BJ (cell line): ENCODE measurements around the gene NCL. TPM values are rescaled to one million over a fixed set of nuclear protein-coding genes. Genes with fewer than 3 reads are reported as not detected.

Experiments
- CTCF ChIA-PET: fragments of 350-600 bp; formaldehyde crosslinking; extraction: SDS; loops from one replicate; lab custom pipeline; 2021; ENCODE audit warnings: antibody characterized with exemption, inconsistent platforms; lab: Yijun Ruan, JAX
- POLR2A ChIA-PET: fragments of 300-600 bp; sonication (Branson Sonifier 250); formaldehyde crosslinking; extraction: SDS; loops from one replicate; lab custom pipeline; 2021; ENCODE audit warnings: antibody characterized with exemption; lab: Charles Lee
- DNase-seq: peaks from one replicate; pipeline ENCODE4 v3.0.0-alpha.2; 2011; ENCODE audit warnings: low read depth
- H3K27me3 ChIP-seq: 2 replicates; pipeline ENCODE4 v1.6.0; 2011; ENCODE audit warnings: low read length; ENCODE audit not compliant: control insufficient read depth, insufficient read depth
- H3K36me3 ChIP-seq: 2 replicates; pipeline ENCODE4 v1.5.1; 2011; ENCODE audit warnings: low read length; ENCODE audit not compliant: control insufficient read depth, insufficient read depth
- H3K4me3 ChIP-seq: 2 replicates; pipeline ENCODE4 v1.5.1; 2011; ENCODE audit warnings: low read depth, mild to moderate bottlenecking, control low read depth, low read length
- polyA plus RNA-seq: library from polyadenylated mRNA; depleted of rRNA; stranded (reverse); fragments of >200 nt; gene quantifications from 2 replicates; pipeline ENCODE4 v1.2.3, GENCODE V29; 2011
- TF ChIP-seq, protein P1 (sequence below): IDR thresholded peaks from 2 replicates; pipeline ENCODE4 v1.5.1; 2011; ENCODE audit warnings: low read depth, mild to moderate bottlenecking, control low read depth, inconsistent platforms, low read length, moderate library complexity; ENCODE audit not compliant: insufficient read depth

The NCL gene
- polyA plus RNA-seq, 1 experiment, result 76.9 TPM

DNA sequence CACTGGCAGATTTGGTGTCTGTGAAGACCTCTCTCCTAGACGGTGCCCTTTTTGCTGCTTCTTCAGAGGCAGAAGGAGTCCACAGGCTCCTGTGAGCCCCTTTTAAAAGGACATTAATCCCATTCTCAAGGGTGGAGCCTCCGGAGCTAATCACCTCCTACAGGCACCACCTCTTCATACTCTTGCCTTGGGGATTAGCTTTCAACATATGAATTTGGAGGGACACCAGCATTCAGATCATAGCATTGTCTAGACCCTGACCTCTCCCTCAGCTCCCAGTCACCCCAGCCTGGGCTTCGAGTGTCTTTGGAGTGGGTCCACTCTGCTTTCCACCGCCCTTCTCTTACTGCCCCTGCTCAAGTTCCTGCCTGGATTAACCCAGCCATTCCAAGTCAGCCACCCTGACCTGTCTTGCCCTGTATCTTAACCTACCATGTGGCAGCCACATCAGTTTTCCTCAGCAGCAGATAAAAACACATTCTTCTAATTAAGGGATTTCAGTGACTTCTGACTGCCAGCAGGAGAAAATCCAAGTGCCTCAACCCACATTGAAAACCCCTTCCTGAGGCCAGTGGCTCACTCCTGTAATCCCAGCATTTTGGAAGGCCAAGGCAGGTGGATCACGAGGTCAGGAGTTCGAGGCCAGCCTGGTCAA is 6.1 kb upstream of the NCL start:
- TF ChIP-seq, protein P1, sequence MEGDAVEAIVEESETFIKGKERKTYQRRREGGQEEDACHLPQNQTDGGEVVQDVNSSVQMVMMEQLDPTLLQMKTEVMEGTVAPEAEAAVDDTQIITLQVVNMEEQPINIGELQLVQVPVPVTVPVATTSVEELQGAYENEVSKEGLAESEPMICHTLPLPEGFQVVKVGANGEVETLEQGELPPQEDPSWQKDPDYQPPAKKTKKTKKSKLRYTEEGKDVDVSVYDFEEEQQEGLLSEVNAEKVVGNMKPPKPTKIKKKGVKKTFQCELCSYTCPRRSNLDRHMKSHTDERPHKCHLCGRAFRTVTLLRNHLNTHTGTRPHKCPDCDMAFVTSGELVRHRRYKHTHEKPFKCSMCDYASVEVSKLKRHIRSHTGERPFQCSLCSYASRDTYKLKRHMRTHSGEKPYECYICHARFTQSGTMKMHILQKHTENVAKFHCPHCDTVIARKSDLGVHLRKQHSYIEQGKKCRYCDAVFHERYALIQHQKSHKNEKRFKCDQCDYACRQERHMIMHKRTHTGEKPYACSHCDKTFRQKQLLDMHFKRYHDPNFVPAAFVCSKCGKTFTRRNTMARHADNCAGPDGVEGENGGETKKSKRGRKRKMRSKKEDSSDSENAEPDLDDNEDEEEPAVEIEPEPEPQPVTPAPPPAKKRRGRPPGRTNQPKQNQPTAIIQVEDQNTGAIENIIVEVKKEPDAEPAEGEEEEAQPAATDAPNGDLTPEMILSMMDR, result no peak
- no peak for DNase-seq
- H3K4me3 ChIP-seq, result no peak overlapping the region
- POLR2A ChIA-PET, result no interaction called here
- CTCF ChIA-PET, result interaction anchor here (6.1 kb wide), 1 partner anchor 12 kb away, joined by 45 read pairs; no protein-coding TSS in a partner anchor
- no peaks in the 10 kb centered on the region for H3K36me3 ChIP-seq
- no peaks in the 10 kb centered on the region for H3K27me3 ChIP-seq

GRCh38 chr2:231469583-231469950 is 5.3 kb upstream of the NCL start:
- POLR2A ChIA-PET, result no interaction called here

GRCh38 chr2:231467613-231468530 is 3.6 kb upstream of the NCL start:
- CTCF ChIA-PET, result interaction anchor here (4.6 to 6.1 kb wide), 2 partner anchors 10 to 15 kb away, joined by 25 to 45 read pairs; no protein-coding TSS in a partner anchor
- TF ChIP-seq, protein P1, result no peak

More at GRCh38 chr2:231469583-231469950, 5.3 kb upstream of the NCL start:
- no peak overlapping the region for H3K4me3 ChIP-seq
- TF ChIP-seq, protein P1, result no peak
- H3K27me3 ChIP-seq, result no peaks in the 10 kb centered on the region
- no peaks in the 10 kb centered on the region for H3K36me3 ChIP-seq
- CTCF ChIA-PET, result interaction anchor here (0.8 to 6.1 kb wide), 4 partner anchors 8 to 172 kb away, joined by 3 to 45 read pairs (median 15); no protein-coding TSS in a partner anchor
- no peak for DNase-seq

DNA sequence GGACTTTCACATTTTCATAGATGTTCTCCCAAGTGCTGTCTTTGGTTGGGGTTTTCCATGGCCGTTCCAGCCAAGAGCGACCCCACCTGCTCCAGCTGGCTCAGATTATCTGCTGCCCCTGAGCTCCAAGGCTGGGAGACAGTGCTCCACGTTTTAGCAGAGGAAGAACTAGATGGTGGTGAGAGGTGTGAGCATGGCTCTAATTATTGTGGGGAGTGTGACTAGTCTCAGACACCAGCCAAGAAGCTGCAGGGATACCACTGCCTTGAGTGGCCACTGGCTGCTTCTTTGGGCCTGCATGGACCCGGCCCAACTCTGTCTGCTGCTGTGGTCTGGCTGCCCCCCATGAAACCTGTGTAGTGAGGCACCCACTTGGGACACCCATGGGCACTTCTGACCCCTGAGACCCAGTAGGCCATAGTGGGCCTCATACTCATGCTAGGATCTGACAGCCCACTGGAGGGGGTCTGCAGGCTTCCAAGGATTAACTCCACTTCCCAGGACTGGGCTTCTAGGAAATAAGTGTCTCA is 2.8 kb upstream of the NCL start:
- TF ChIP-seq, protein P1, result no peak
- Histone ChIP-seq H3K27me3 (no peaks in the 10 kb centered on the region), H3K4me3 (no peak overlapping the region), H3K36me3 (peaks cover 1% of the 10 kb centered on the region)
- DNase-seq, result no peak
- ChIA-PET CTCF (interaction anchor here (0.6 to 6.1 kb wide), 3 partner anchors 11 to 23 kb away, joined by 3 to 45 read pairs (median 25); no protein-coding TSS in a partner anchor), POLR2A (no interaction called here)

More at GRCh38 chr2:231467613-231468530, 3.6 kb upstream of the NCL start:
- Histone ChIP-seq H3K4me3 (no peak overlapping the region), H3K36me3 (peaks cover 1% of the 10 kb centered on the region; the same call in 1 of the 2 replicates), H3K27me3 (no peaks in the 10 kb centered on the region)
- DNase-seq, result no peak
- POLR2A ChIA-PET, result no interaction called here
